ENCODE data around the gene PLD1.

- TF ChIP-seq CTCF (IDR thresholded peaks at IDR 0.05) (no peak), EP300 (IDR thresholded peaks at IDR 0.05) (no peak), POLR2A (IDR thresholded peaks at IDR 0.05) (no peak)
Measured at GRCh38 chr3:171757361-171758034, 52.8 kb downstream of the PLD1 start.

All from tibial nerve (tissue), 4 donors.